K562 (cell line): Measurements from ENCODE around the gene GYG2.
"Not testable (repeated sequence)": the region's sequence is repeated elsewhere in the genome, so short reads cannot be mapped to it uniquely, and the experiment has no call there.

ENCODE experiments used
- ATF4 ChIP-seq: fragments of 450-650 bp; formaldehyde crosslinking; IDR thresholded peaks from 2 replicates; pipeline ENCODE4 v1.4.0; 2022; ENCODE audit warnings: mild to moderate bottlenecking, moderate library complexity
- CEBPZ ChIP-seq: fragments of 150-350 bp; IDR thresholded peaks from 2 replicates; pipeline ENCODE4 v1.6.1; 2014; ENCODE audit warnings: low read depth, mild to moderate bottlenecking, low read length, borderline replicate concordance
- HNRNPH1 ChIP-seq: fragments of 200-400 bp; formaldehyde crosslinking; optimal IDR thresholded peaks from 2 replicates; pipeline ENCODE3; 2017; ENCODE audit warnings: low read depth, mild to moderate bottlenecking, low read length, moderate library complexity
- IRF9 ChIP-seq: fragments of 450-650 bp; IDR thresholded peaks from 2 replicates; pipeline ENCODE4 v1.6.1; 2016; ENCODE audit warnings: missing biosample characterization, missing genetic modification characterization
- PKNOX1 ChIP-seq: fragments of 450-650 bp; IDR thresholded peaks from 2 replicates; pipeline ENCODE4 v1.6.1; 2016
- ZNF780A ChIP-seq: fragments of 250-450 bp; sonication (Bioruptor Pico); IDR thresholded peaks from 2 replicates; pipeline ENCODE4 v1.5.0; 2021; ENCODE audit warnings: mild to moderate bottlenecking
- TF ChIP-seq, protein P1 (sequence below), 3 experiments: IDR thresholded peaks in 2 of 3; conservative IDR thresholded peaks in 1 of 3; 2 replicates each; pipeline ENCODE4 v1.5.1; 2011 to 2012; ENCODE audit warnings: low read length in 3 of 3, mild to moderate bottlenecking in 3 of 3, control low read depth in 2 of 3, improper control_type of control experiment in 1 of 3, inconsistent platforms in 1 of 3, low read depth in 1 of 3, mixed read lengths in 1 of 3, moderate library complexity in 1 of 3; ENCODE audit not compliant: insufficient read depth in 2 of 3
- TF ChIP-seq, protein P2 (sequence below): sonication (generic); formaldehyde crosslinking; IDR thresholded peaks from 2 replicates; pipeline ENCODE4 v1.8.1; 2022; ENCODE audit warnings: missing genetic modification reagents

- TF ChIP-seq ATF4 (CRISPR knock-in tag); HNRNPH1; ZNF780A; IRF9 (tag); CEBPZ; PKNOX1: not testable (repeated sequence)
- TF ChIP-seq, protein P1, sequence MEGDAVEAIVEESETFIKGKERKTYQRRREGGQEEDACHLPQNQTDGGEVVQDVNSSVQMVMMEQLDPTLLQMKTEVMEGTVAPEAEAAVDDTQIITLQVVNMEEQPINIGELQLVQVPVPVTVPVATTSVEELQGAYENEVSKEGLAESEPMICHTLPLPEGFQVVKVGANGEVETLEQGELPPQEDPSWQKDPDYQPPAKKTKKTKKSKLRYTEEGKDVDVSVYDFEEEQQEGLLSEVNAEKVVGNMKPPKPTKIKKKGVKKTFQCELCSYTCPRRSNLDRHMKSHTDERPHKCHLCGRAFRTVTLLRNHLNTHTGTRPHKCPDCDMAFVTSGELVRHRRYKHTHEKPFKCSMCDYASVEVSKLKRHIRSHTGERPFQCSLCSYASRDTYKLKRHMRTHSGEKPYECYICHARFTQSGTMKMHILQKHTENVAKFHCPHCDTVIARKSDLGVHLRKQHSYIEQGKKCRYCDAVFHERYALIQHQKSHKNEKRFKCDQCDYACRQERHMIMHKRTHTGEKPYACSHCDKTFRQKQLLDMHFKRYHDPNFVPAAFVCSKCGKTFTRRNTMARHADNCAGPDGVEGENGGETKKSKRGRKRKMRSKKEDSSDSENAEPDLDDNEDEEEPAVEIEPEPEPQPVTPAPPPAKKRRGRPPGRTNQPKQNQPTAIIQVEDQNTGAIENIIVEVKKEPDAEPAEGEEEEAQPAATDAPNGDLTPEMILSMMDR (IDR thresholded peaks at IDR 0.05 in 2 of 3, conservative IDR thresholded peaks at IDR 0.05 in 1 of 3; ENCODE audit: insufficient read depth in 2 of 3, low read depth in 1 of 3, low read length in 3 of 3): not testable (repeated sequence)
- TF ChIP-seq, protein P2, sequence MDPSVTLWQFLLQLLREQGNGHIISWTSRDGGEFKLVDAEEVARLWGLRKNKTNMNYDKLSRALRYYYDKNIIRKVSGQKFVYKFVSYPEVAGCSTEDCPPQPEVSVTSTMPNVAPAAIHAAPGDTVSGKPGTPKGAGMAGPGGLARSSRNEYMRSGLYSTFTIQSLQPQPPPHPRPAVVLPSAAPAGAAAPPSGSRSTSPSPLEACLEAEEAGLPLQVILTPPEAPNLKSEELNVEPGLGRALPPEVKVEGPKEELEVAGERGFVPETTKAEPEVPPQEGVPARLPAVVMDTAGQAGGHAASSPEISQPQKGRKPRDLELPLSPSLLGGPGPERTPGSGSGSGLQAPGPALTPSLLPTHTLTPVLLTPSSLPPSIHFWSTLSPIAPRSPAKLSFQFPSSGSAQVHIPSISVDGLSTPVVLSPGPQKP (CRISPR knock-in tag): not testable (repeated sequence)
Measured at GRCh38 chrX:2890536-2891460, 62.1 kb downstream of the GYG2 start.
